Activated T-cell treated with anti-CD3 and anti-CD28 coated beads for 48 hours (primary cell): ENCODE measurements around the gene UBP1.
A peak's percentile ranks its signal among the peaks of the same experiment; 100 is the strongest.
"Not testable (repeated sequence)": the region's sequence is repeated elsewhere in the genome, so short reads cannot be mapped to it uniquely, and the experiment has no call there.

ENCODE experiments used
- DNase-seq: peaks from one replicate; pipeline ENCODE4 v3.0.0-alpha.2; 2020; ENCODE audit warnings: low read depth

UBP1 gene

DNA sequence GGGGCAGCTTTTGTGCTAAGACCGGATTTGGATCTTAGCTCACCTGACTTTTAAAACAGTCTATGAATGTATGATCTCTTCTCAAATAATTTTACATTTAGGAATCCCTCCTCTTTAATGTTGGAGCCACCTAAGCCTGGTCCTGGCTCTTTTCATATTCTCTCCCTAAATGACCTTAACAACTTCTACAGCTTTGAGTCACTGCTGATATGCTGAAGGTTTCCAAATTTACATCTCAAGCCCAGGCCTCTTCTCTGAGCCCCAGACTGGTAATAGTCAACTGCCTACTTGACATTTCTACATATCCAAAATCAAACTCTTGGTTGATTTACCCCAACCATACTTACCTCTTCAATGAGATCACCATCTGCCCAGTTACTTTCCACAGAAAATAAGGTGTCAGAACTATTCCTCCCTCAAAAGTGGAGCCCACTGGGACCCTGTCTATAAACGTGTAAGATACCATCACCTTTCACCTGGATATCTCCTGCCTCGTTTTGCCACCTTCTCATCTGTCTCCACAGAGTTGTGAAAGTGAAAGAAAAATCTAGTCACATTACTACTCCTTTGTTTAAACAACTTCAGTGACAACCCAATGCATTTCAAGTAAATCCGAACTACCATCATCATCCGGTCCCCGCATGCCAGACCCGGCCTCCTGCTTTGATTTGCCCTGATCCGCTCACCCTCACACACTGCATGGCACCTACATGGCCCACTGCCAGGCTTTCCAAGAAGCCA, 48.8 kb downstream of the UBP1 start:
- DNase-seq = no peak

DNA sequence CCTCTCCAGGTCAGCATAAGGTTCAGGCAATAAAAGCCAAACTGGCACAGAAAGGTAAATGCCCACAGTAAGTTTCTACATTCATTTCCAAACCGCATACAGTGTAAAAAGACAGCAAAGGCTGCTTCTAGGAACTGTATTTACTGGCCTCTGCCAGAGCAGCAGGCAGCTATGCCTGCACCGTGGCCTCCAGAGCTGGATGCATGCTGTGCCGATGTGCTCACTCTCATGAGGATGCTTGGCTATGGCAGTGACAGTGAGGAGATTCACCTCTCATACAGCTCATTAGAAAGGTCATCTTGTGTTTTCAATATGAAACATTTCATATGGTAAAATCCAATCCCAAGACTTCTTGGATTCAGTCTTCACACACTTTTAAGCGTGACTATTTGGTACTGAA, 50.3 kb downstream of the UBP1 start:
- DNase-seq = no peak

DNA sequence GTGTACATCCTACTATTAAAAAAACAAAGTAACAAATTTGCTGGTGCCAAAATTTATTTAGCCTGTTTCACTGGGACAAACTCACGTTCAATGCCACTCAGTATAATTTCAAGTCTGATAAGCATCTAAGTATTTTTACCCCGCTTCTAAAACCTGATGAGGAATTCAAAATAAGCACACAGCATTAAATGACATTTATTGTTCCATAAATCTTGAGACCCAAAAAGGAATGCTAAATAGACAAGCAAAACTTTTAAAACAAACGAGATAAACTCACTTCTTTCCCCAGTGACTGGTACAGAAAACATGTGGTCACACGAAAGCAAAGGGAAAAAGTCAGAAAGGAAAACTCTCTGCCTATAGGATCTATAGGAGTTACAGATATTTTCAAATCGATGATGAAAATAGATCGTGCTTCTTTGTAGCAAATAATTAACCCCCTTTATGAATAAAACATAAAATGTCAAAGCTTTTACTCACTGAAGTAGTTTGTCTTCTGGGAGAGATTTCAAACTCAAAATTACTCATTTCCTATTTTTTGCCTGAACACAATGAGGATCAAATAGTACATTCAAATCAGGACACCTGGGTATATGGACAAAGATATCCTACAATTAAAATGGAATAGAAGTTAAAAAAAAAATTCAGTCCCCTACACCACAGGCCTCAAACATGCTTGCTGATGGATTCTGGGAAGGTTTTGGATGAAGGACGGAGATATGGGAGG, 51.7 kb downstream of the UBP1 start:
- DNase-seq = no peak

DNA sequence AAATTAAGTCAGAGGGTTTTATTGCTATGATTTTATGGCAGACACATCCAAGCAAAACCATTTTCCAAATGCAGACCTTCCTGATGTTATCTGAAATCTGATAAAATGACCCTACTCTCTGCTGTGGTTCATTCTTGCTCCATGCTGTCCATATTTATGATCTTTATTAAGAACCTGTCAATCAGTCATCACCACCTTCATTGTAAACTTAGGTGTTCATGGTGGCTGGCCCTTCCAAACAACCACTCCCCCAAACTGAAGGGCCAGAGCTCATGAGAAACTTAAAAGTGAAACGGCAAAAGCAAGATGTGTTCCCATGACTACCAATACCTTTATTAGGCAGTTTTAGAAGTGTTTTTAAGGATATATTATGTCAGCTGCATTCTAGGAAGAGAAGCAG, 53.6 kb downstream of the UBP1 start:
- DNase-seq = no peak

DNA sequence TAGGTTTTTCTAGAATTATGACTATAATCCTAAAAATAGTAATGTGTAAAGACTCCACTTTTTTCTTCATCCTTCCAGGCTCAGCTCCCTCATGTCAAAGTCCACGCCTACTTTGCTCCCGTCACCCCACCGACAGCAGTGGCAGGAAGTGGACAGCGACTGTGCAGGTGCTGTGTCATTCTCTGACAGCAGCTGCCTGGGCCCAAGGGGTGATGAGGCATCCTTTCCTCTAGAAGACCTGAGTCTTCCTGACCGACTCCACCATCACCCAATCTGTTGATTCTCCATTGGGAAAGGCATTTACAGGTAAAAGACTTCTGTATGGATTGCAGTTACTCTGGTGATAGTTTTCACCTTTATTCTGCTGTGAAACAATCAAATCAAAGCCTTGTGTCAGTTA, 54.8 kb downstream of the UBP1 start:
- DNase-seq = peak; percentile 40

DNA sequence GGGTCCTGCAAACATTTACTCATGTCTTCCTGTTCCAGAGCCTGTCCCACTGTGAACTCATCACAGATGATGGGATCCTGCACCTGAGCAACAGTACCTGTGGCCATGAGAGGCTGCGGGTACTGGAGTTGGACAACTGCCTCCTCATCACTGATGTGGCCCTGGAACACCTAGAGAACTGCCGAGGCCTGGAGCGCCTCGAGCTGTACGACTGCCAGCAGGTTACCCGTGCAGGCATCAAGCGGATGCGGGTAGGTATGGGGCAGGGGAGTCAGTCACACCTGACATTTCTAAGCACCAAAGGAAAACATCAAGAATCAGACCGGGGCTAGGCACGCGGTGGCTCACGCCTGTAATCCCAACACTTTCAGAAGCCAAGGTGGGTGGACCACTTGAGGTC, 56.3 kb downstream of the UBP1 start:
- DNase-seq = no peak

DNA sequence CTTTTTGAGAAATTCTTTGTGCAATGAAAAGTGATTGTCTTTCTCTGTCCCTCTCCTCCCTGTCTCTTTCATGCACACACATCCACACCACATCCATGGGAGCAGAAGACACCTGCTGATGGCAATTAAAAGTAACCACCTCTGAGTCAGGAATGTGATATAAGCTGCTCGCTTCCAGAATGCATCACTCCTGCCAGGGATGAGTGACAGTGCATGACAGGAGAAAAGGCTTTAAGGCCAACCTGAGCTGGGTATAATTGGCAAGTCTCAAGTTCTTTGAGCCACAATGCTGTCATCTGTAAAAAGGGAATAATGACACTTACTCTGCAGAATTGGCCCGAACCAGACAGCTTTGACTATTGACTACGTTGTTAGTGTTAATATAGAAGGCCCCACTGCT, 59.6 kb downstream of the UBP1 start:
- no peak for DNase-seq

DNA sequence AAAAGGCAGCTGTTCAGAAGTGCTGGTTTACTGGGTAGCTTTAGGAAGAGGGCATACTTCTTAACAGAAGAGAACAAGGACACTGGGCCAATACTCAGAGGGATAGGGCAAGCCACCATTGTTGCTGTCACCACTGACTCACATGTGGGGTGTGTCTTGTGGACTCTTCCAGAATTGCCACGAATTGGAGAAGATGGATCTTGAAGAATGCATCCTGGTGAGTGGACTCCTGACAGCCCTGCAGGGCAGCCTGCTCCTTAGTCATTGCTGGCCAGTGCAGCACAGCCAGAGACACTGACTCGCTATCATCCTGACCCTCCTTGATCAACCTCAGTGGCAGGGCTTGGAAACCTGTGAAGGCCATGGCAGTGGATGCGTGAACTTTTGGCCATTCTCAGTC, 62.3 kb downstream of the UBP1 start:
- DNase-seq = no peak

DNA sequence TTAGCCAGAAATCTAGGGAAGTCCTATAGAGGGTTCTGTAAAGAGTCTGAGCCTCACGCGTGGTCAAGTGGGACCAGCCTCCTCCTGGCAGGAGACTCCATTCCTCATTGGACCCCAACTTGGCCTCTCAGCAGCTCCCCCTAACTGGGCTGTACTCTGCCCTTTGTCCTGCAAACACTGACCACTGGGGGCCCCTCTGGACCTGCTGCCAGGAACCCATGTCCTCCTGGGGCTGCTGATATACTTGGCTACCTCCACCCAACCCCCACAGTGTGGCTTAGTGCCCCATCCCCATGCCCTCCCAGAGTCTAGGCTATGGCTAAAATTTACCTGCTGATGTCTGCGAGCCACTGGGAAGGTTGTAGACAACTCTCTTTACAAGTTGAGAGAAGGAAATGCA, 62.7 kb downstream of the UBP1 start:
- DNase-seq = no peak

DNA sequence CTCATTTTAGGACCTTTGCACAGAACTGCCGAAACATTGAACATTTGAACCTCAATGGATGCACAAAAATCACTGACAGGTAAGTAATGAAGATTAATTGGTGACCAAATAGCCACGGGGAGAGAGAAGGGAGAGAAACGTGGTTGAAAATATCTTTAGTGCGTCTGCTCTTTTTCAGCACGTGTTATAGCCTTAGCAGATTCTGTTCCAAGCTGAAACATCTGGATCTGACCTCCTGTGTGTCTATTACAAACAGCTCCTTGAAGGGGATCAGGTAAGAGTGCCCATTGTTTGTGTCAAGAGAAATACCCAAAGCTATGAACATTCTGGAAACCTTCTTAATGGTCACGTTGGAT, 67.1 kb downstream of the UBP1 start:
- DNase-seq = no peak

DNA sequence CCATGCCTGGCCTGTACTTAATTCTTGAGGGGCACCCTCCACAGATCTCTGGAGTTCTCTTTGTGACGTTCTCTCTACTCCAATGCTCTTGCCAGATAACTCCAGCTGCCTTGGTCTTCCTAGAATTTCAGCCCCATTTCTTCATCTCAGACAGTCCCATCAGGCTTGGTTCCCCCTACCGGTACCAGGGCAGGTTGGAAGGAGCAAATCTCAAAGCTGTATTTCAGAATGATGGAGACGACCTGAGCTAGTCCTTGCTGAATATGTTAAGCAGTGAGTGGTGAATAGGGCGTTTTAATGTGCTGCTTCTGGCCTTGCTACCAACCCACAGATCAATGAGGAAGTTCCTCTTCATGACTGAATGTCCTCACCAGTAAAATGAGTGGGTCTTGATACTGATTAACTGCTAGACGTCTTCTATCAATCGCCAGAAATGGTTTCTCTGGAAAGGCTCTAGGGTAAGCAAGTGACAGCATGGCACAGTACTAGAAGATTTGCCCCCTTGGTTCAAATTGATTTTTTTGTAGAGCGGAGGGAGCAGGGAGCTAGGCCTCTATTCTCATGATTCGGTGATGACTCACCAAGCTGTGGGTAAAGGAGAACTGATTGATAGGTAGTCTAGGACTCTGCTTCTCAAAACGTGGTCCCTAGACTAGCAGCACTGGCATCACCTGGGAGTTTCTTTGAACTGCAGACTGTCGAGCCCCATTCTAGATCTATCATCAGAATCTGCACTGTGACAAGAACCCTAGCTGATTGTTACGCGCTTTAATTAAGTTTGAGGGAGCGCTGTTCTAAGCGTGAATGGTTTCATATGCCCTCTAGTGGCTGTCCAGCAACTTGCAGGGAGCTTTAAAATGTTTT, 67.8 kb downstream of the UBP1 start:
- peak; percentile 30 for DNase-seq

DNA sequence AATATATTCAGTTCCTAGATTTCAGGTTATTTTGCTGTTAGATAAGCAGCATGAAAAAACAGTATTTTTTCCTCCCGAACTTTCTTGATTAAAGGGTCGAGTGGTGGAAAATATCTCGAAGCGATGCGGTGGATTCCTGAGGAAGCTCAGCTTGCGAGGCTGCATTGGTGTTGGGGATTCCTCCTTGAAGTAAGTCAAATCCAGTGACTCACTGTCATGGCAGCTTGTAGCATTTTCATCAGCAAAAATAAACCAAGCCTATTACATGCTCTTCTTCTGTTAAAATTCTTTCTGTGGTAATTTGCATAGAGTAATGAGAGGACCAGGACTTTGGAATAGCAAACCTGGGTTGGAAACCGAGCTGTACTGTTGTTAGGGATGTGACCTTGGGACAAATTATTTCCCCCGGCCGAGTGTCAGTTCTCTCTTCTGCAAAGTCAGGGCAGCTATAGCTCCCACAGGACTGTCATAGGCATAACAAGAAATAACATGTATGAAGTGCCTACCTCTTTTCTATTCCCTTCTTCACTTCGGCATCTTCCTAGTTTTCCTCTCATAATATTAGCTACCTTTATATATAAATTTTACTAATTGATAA, 75.6 kb downstream of the UBP1 start:
- no peak for DNase-seq

DNA sequence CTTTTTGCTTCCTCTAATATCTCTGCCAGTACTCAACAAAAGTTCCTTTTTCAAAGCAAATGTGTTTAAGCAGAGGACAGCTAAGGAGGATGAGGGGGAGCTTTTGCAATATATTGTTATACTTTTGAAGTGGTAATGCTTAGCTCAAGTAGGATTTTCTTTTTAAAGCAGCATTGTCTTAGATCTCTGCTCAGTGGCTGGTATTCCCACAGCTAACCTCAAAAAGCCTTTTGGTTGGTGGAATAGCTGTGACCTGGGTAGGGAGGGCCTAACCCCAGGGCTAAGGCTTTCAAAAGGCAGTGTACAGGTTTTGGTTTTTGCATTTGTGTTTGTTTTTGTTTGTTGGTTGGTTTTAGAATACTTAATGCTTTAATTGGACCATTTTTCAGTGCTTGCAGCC, 76.1 kb downstream of the UBP1 start:
- DNase-seq = no peak

DNA sequence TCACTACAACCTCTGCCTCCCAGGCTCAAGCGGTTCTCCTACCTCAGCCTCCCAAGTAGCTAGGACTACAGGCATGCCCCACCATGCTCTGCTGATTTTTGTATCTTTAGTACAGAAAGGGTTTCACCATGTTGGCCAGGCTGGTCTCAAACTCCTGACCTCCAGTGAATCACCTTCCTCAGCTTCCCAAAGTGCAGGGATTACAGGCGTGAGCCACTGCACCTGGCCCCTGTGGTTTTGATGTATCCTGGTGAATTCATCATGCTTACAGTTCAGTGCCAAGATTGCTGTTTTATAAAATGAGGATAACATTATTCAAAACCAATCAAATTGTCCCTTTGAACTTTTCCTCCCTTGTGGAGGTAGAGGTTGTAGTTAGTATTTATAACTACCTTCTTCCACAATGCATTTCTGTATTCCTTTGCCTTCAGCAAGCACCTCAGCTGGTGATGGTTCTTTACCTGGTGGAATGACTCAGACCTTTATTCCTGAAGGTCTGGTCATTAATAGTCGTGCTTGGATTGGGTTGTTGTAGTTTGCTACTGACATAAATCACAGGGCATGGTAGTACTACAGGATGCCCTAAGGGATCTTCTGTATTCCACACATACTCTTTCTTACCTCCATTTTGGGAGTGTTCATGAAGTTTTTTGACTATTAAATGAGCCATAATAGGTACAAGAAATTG, 76.9 kb downstream of the UBP1 start:
- DNase-seq = no peak

DNA sequence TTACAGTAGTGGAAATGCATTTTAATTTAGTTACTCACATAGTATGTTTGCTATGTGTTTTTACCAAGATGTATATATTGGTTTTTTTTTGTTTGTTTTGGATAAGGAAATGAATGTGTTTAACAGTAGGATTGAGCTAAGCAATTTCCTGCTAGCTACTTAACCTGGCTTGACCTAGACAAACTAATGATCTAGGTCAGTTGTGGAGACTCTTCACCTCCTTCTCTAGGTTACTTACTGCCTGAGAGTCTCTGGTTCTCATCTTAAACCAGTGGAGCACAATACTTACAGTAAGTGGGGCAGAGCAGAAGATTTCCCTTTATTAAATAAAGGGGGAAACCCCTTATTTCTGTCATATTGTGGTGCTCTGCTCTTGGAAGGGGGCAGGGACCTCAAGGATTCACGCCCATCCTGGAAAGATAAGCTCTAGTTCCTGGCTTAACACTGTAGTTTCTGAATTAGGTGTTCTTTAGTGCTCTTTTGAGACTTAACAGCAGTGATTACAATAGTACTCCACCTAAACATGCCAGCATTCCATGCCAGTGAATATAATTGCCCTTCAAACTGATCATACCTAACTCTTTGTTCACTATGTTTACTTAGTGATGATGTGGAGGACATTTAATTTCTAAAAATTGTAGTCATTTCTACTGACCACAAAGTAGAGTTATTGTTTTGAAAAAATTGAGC, 79.9 kb downstream of the UBP1 start:
- DNase-seq = no peak

DNA sequence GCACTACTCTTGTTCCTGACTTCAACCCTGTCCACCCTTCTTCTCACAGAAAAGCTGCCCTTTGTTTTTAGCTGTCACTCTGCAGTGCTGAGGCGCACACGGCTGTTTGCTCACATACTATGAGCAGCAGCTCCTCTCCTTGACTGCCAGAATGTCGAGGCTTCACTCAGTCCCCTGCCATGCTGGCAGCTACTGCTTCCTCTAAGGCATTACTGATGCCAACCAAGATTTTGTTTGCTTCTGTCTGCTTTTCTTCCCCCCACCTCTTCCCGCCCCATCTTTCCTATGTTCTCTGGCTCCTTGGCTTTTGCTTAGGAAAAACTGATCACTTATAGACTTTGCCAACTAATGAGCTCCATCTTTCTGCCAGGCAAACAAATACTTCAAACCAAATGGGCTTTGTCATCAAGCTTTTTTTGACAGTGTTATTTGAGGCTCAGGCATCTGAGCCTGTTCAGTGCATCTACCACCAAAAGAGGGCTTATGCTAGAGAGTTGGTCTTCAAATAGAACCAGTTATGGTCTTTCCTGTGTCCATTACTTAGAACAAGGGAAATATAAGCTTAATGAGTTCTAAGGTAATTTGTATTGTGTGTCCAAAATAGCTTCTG, 81.9 kb downstream of the UBP1 start:
- DNase-seq = no peak

DNA sequence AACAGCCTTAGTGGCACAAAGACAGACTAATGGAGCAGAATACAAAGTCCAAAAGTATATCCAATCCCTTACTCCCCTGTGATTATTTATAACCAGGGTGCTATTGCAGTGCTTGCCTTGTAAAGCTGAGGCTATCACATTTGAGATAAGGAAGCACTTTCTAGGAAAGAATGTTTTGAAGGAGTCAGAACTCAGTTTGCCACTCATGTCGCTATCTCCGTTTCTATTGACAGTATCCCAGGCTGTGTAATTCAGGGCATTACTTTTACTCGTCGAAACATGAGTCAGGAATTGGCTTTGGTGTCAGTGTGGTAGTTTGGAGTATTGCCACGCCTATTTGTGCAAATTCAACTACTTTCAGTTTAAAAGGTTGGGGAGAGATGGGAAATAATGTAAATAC, 84.6 kb downstream of the UBP1 start:
- no peak for DNase-seq

DNA sequence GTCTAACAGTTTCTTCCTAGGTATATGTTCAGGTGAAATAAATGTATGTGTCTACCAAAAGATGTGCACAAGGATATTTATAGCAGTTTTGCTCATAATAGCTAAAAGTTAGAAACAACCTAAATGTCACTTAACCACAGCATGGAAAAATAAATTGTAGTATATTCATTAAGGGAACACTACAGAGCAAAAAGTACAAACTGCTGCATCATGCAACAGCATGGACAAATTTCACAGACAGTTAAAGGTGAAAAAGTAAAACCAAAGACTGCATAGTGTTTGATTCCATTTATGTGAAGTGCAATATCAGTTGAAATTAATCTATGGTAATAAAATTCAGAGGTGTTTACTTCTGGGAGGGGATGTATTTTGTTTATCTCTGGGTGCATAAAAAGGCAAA, 100.4 kb downstream of the UBP1 start:
- no peak for DNase-seq

DNA sequence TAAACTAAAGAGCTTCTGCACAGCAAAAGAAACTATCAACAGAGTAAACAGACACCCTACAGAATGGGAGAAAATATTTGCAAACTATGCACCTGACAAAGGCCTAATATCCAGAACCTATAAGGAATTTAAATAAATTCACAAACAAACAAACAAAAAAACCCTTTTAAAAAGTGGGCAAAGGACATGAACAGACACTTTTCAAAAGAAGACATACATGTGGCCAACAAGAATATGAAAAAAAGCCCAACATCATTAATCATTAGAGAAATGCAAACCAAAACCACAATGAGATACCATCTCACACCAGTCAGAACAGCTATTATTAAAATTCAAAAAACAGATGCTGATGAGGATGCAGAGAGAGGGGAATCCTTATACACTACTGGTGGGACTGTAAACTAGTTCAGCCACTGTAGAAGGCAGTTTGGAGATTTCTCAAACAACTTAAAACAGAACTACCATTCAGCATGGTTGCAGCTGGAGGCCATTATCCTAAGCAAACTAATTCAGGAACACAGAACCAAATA, 101.2 kb downstream of the UBP1 start:
- DNase-seq = not testable (repeated sequence)
